Osteocyte (in vitro differentiated cells): ENCODE results near the gene ASCL4. TPM values are rescaled to one million over a fixed set of nuclear protein-coding genes. Genes with fewer than 3 reads are reported as not detected.
"Not testable (repeated sequence)": the region's sequence is repeated elsewhere in the genome, so short reads cannot be mapped to it uniquely, and the experiment has no call there.

ENCODE experiments used
- DNase-seq: peaks from one replicate; pipeline ENCODE4 v3.0.0; 2021; ENCODE audit warnings: mixed read lengths; ENCODE audit not compliant: unreplicated experiment; ENCODE audit errors: extremely low spot score
- H3K27ac Mint-ChIP-seq: one replicate; pipeline ENCODE4 v1.8.0; 2021; ENCODE audit warnings: mild to moderate bottlenecking, mixed read lengths; ENCODE audit not compliant: unreplicated experiment
- H3K27me3 Mint-ChIP-seq: one replicate; pipeline ENCODE4 v1.8.0; 2021; ENCODE audit warnings: mixed read lengths; ENCODE audit not compliant: unreplicated experiment
- H3K36me3 Mint-ChIP-seq: one replicate; pipeline ENCODE4 v1.8.0; 2021; ENCODE audit warnings: mixed read lengths; ENCODE audit not compliant: unreplicated experiment
- H3K4me1 Mint-ChIP-seq: one replicate; pipeline ENCODE4 v1.8.0; 2021; ENCODE audit warnings: mixed read lengths; ENCODE audit not compliant: unreplicated experiment
- H3K4me3 Mint-ChIP-seq: one replicate; pipeline ENCODE4 v1.8.0; 2021; ENCODE audit warnings: mild to moderate bottlenecking, moderate library complexity, mixed read lengths; ENCODE audit not compliant: unreplicated experiment
- H3K9me3 Mint-ChIP-seq: one replicate; pipeline ENCODE4 v1.8.0; 2021; ENCODE audit warnings: mixed read lengths; ENCODE audit not compliant: unreplicated experiment
- long read RNA-seq: library from polyadenylated mRNA; unstranded; transcript quantifications from one replicate; pipeline ENCODE4 v2.0.0, GENCODE V29; 2021
- total RNA-seq: library from RNA; stranded (reverse); gene quantifications from 2 replicates; pipeline ENCODE4 v1.2.1, GENCODE V29; 2021
- TF ChIP-seq, protein P1 (sequence below): fragments of 200-600 bp; sonication (generic); IDR thresholded peaks from 2 replicates; pipeline ENCODE4 v1.5.0; 2021; ENCODE audit warnings: antibody characterized with exemption, mild to moderate bottlenecking, moderate library complexity

Gene ASCL4, protein sequence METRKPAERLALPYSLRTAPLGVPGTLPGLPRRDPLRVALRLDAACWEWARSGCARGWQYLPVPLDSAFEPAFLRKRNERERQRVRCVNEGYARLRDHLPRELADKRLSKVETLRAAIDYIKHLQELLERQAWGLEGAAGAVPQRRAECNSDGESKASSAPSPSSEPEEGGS
- total RNA-seq = not detected in 2 replicates
- long read RNA-seq = 0 reads

DNA sequence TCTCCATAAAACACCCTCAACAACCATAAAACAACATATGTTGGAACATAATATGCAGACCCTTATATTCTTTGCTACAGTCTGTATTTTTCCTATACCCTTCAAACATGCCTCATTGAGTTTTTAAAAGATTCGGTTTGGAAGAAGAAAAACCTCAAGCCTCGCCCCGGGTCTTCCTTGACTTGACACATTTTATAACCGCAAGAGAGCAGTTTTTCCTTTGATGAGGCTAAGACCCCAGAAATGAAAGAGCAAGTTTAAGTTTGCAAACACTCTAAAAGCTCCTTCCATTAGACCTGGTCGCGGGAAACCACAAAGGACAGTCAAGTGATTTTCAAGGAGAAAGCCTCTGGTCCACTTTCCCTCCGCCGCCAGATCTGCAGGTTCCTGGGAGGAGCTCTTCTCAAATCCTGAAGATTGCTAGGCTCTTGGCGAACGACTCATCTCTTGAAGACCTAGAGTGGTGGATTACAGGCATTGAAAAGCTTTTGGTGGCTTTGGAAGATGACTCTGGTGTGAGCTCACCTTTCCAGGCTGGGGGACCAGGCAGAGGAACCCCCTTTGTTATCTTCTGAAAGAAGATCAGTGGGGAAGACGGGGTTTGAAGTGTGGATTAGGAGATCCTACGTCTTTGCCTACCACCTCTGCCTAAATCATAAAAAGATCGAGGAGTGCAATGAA lies at the start of gene ASCL4:
Gene ASCL4 (plus strand): TSS at position 356 of the 681 bp plus-strand sequence. CDS start 515 bp downstream, outside the sequence.
- no peaks in the 10 kb centered on the region for H3K4me1 Mint-ChIP-seq
- H3K4me3 Mint-ChIP-seq = no peak within 1 kb of the TSS
- no peak for DNase-seq
- no peaks in the 10 kb centered on the region for H3K9me3 Mint-ChIP-seq
- peaks cover 59% of the 10 kb centered on the region for H3K27me3 Mint-ChIP-seq
- TF ChIP-seq, protein P1, sequence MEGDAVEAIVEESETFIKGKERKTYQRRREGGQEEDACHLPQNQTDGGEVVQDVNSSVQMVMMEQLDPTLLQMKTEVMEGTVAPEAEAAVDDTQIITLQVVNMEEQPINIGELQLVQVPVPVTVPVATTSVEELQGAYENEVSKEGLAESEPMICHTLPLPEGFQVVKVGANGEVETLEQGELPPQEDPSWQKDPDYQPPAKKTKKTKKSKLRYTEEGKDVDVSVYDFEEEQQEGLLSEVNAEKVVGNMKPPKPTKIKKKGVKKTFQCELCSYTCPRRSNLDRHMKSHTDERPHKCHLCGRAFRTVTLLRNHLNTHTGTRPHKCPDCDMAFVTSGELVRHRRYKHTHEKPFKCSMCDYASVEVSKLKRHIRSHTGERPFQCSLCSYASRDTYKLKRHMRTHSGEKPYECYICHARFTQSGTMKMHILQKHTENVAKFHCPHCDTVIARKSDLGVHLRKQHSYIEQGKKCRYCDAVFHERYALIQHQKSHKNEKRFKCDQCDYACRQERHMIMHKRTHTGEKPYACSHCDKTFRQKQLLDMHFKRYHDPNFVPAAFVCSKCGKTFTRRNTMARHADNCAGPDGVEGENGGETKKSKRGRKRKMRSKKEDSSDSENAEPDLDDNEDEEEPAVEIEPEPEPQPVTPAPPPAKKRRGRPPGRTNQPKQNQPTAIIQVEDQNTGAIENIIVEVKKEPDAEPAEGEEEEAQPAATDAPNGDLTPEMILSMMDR = no peak
- no peak within 1 kb of the TSS for H3K27ac Mint-ChIP-seq
- H3K36me3 Mint-ChIP-seq = no peaks in the 10 kb centered on the region

- DNase-seq, H3K36me3 Mint-ChIP-seq, H3K27me3 Mint-ChIP-seq, H3K9me3 Mint-ChIP-seq, H3K27ac Mint-ChIP-seq, H3K4me3 Mint-ChIP-seq, H3K4me1 Mint-ChIP-seq: not testable (repeated sequence)
Measured at GRCh38 chr12:107727327-107727726, 47.2 kb upstream of the ASCL4 start.

GRCh38 chr12:107727742-107728141 lies 46.8 kb upstream of the ASCL4 start:
- not testable (repeated sequence) for H3K36me3 Mint-ChIP-seq, DNase-seq, H3K27ac Mint-ChIP-seq, H3K4me3 Mint-ChIP-seq, H3K4me1 Mint-ChIP-seq, H3K9me3 Mint-ChIP-seq, H3K27me3 Mint-ChIP-seq

DNA sequence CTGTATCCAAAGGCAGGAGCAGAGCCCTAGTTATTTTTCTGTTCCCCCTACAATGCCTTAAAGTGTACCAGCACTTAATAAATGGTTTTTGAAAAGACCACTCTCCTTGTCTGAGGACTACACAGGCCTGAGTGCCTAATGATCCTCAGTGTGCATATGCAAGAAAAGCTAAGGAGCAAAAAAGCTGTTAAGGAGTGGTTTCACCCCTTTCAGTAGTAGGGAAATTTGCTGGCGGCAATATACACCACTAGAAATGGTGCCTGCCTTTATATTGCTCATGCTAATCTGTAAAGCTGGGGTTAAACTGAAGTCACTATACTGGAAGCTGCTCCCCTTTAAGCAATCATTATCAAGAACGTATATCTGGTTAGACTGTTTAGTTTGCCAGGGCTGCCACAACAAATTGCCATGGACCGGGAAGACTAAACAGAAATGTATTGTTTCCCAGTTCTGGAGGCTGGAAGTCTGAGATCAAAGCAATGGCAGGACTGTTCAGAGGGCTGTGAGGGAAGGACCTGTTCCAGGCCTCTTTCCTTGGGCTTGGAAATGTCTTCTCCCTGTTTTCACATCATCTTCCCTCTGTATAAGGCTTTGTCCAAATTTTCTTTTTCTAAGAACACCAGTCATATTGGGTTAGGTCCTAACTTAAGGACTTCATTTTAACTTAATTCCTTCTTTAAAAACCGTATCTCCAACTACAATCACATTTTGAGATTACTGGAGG lies 43.7 kb upstream of the ASCL4 start:
- H3K4me3 Mint-ChIP-seq = no peak overlapping the region
- peaks cover 22% of the 10 kb centered on the region for H3K36me3 Mint-ChIP-seq
- H3K9me3 Mint-ChIP-seq = peaks cover 4% of the 10 kb centered on the region
- DNase-seq = no peak
- H3K27me3 Mint-ChIP-seq = no peaks in the 10 kb centered on the region
- TF ChIP-seq, protein P1 = no peak
- no peak overlapping the region for H3K27ac Mint-ChIP-seq
- H3K4me1 Mint-ChIP-seq = no peaks in the 10 kb centered on the region

GRCh38 chr12:107731366-107731765 lies 43.1 kb upstream of the ASCL4 start:
- DNase-seq = no peak
- no peak overlapping the region for H3K27ac Mint-ChIP-seq
- peaks cover 4% of the 10 kb centered on the region for H3K9me3 Mint-ChIP-seq
- H3K36me3 Mint-ChIP-seq = peaks cover 28% of the 10 kb centered on the region
- H3K4me3 Mint-ChIP-seq = no peak overlapping the region
- no peaks in the 10 kb centered on the region for H3K27me3 Mint-ChIP-seq
- H3K4me1 Mint-ChIP-seq = no peaks in the 10 kb centered on the region
- TF ChIP-seq, protein P1 = no peak

- Mint-ChIP-seq H3K4me1 (no peaks in the 10 kb centered on the region), H3K9me3 (peaks cover under 1% of the 10 kb centered on the region), H3K27ac (no peak overlapping the region), H3K36me3 (peaks cover 36% of the 10 kb centered on the region), H3K27me3 (no peaks in the 10 kb centered on the region), H3K4me3 (no peak overlapping the region)
- TF ChIP-seq, protein P1 = no peak
- DNase-seq = no peak
Measured at GRCh38 chr12:107732365-107732764, 42.1 kb upstream of the ASCL4 start.
